Right kidney (tissue), 9 donors: ENCODE measurements around the gene TBCE.
A peak's percentile ranks its signal among the peaks of the same experiment; 100 is the strongest.

ENCODE experiments used
- DNase-seq: peaks from one replicate; pipeline ENCODE4 v3.0.0-alpha.2; 2016
- long read RNA-seq, 8 donors: transcript quantifications; one replicate each; lab custom pipeline, GENCODE V29; 2026

Gene TBCE, protein sequence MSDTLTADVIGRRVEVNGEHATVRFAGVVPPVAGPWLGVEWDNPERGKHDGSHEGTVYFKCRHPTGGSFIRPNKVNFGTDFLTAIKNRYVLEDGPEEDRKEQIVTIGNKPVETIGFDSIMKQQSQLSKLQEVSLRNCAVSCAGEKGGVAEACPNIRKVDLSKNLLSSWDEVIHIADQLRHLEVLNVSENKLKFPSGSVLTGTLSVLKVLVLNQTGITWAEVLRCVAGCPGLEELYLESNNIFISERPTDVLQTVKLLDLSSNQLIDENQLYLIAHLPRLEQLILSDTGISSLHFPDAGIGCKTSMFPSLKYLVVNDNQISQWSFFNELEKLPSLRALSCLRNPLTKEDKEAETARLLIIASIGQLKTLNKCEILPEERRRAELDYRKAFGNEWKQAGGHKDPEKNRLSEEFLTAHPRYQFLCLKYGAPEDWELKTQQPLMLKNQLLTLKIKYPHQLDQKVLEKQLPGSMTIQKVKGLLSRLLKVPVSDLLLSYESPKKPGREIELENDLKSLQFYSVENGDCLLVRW
- long read RNA-seq, donor 1, full-length matches to known transcripts = 13 of 19 reads
- long read RNA-seq, donor 1, partial matches to known transcripts = 6 of 19 reads
- long read RNA-seq, donor 1, other reads (novel, unspliced or antisense) = 0 of 19 reads
- long read RNA-seq, donor 2, full-length matches to known transcripts = 5 of 5 reads
- long read RNA-seq, donor 2, partial matches to known transcripts = 0 of 5 reads
- long read RNA-seq, donor 2, other reads (novel, unspliced or antisense) = 0 of 5 reads
- long read RNA-seq, donor 3, partial matches to known transcripts = 0 of 4 reads
- long read RNA-seq, donor 3, other reads (novel, unspliced or antisense) = 0 of 4 reads
- long read RNA-seq, donor 4, full-length matches to known transcripts = 8 of 8 reads
- long read RNA-seq, donor 4, partial matches to known transcripts = 0 of 8 reads
- long read RNA-seq, donor 4, other reads (novel, unspliced or antisense) = 0 of 8 reads
- long read RNA-seq, donor 5, full-length matches to known transcripts = 4 of 4 reads
- long read RNA-seq, donor 5, partial matches to known transcripts = 0 of 4 reads
- long read RNA-seq, donor 5, other reads (novel, unspliced or antisense) = 0 of 4 reads
- long read RNA-seq, donor 6, full-length matches to known transcripts = 4 of 4 reads
- long read RNA-seq, donor 6, partial matches to known transcripts = 0 of 4 reads
- long read RNA-seq, donor 6, other reads (novel, unspliced or antisense) = 0 of 4 reads
- long read RNA-seq, donor 7, partial matches to known transcripts = 0 of 4 reads
- long read RNA-seq, donor 7, other reads (novel, unspliced or antisense) = 0 of 4 reads
- long read RNA-seq, donor 8, full-length matches to known transcripts = 10 of 10 reads
- long read RNA-seq, donor 8, partial matches to known transcripts = 0 of 10 reads
- long read RNA-seq, donor 8, other reads (novel, unspliced or antisense) = 0 of 10 reads

GRCh38 chr1:235367000-235367908, at the start of gene TBCE:
Gene TBCE (plus strand): TSS chr1:235367427. CDS start chr1:235380050, 12,623 bp downstream.
- peak; percentile 93 for DNase-seq

- no peak for DNase-seq
Measured at GRCh38 chr1:235319255-235319654, 48.0 kb upstream of the TBCE start.

DNA sequence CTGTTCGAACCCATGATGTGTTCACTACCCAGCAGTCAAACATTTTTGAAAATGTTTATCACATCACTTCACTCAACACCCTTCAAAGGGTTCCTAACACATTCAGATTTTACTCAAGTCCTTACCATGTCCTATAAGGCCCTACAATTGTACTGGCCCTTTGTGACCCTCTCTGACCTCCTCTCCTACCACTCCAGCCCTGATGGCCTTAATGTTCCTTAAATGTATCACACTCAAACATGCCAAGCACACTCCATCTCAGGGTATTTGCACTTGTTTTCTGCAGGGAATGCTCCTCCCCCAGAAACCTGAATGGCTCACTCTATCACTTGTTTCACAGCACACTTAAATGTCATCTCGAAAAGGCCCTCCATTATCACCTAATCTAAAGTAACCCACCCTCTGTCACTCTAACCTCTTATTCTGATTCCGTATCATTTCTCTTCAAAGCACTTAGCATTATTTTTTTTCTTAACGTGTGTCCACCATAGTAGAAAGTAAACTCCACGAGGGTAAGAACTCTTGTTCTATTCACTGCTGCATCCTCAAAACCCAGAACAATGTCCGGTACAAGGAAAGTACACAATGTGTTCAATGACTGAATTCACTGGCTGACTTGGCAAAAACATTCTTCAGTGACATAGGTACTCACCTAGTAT, 46.6 kb upstream of the TBCE start:
- no peak for DNase-seq

- no peak for DNase-seq
Measured at GRCh38 chr1:235324296-235324695, 42.9 kb upstream of the TBCE start.

DNA sequence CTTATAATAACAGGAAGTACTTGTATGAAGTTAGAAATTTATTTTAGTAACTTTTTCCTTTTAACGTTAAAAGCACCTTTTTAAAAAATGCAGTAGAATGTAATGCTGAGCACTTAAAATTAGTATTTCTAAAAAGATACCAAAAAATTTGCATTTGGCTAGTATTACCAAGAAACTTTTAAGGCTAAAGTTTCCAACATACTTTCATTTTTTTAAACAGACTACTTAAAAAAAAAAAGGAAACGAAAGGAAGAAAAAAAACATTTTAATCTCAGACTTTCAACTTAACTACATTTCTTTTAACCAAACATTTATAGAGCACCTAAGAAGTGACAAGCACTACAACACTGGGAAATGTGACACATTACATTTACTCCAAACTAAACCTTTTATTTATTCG, 42.1 kb upstream of the TBCE start:
- DNase-seq = no peak

- DNase-seq = no peak
Measured at GRCh38 chr1:235325854-235326253, 41.4 kb upstream of the TBCE start.

DNA sequence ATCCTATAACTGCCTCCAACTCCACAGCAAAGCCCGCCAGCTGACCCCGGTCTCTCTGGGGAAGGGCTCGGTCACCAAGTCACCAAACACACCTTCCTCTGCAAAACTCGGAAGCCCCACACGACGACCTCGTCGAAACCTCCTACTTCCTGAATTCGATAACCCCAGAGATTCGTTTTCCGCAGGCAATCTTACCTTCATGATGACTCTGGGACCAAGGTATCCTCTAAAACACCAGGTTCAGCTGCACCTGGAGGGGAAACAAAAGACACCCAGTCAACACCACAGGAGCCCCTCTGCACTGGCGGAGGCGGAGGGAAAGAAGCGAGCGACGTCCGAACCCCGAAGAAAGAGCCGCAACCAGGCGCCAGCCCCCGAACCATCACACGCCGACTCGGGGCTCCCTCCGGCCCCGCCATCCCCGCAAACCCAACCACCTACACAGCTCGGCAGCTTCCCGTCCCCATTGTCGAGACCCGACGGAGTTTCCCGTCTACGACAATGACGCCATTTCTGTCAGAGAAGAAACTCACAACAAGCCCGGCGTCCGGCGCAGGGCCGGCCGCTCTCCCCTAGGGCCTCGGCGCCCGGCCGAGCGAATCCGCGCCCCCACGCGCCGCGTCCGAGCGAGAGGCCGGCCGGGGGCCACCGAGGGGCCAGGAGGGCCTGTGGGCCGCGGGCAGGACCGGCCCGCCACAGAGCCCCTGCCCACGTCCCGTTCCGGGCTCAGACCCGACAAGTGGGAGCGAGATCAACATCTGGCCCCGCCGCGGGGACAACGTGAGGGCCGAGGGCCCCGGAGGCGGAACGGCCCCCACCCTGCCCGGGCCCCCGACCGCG, 40.3 kb upstream of the TBCE start:
- peak; percentile 78 for DNase-seq

DNA sequence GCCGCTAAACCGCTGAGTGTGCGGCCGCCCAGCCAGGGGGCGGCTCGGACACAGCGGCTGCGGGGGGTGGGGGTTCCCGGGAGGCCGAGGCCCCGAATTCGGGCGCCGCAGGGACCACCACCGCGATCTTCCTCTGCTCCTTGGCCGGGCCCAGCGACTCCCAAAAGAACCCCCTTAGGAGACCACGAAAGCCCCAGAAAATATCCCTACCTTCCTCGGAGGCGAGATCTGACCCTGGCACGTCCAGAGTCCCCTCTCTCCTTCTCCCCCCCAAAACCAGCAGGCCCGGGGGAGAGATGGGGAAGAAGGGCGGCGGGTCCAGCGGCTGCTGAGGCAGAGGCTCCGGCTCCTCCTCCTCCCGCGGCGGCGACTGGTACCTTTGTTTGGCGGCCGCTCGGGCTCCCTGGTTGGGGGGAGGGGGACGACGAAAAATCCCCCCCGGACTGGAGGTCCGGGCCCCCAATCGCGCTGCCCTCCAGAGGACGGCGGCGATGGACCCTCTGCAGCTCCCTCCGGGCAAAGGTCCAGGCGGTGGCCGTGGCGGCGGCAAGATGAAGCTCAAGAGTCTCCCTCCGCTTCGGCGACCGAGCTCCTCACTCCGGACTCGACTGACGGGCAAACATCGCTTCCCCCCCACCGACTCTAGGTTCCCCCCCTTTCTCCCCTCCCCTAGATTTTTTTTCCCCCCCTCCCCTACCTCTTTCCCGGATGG, 39.5 kb upstream of the TBCE start, which contains the start of gene ARID4B:
Gene ARID4B, minus strand, starts transcription at position 621 of the 712 bp plus-strand sequence. CDS start 1,260 bp downstream, outside the sequence.
- DNase-seq = peak; percentile 96

- DNase-seq = peak; percentile 99
Measured at GRCh38 chr1:235328271-235329138, 38.7 kb upstream of the TBCE start, which contains the start of gene GGPS1. Gene GGPS1 (plus strand): TSS chr1:235328570. CDS start chr1:235335265, 6,695 bp downstream.

GRCh38 chr1:235329139-235329902, 37.9 kb upstream of the TBCE start:
- no peak for DNase-seq

- DNase-seq = no peak
Measured at GRCh38 chr1:235330918-235331285, 36.3 kb upstream of the TBCE start.

- no peak for DNase-seq
Measured at GRCh38 chr1:235331401-235331800, 35.8 kb upstream of the TBCE start.

DNA sequence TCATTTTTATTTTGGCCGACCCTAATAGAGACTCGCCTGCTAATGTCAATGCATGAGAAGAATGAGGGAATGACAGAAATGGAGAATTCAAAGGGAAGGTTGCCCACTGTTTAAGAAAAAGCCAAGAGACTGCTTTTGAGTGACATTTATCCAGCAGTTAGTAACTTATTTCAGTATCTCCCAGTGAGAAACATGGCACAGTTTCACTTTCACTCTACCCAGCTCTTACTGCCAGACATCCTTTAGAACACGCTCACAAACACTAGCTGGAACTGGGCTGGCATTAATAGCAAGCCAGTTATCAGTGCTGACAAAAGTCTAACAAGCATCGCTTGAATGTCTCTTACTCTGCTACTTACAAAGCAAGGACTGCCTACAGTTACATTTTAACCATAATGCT, 30.3 kb upstream of the TBCE start:
- no peak for DNase-seq

GRCh38 chr1:235339746-235340145, 27.5 kb upstream of the TBCE start:
- no peak for DNase-seq

GRCh38 chr1:235341334-235341733, 25.9 kb upstream of the TBCE start:
- no peak for DNase-seq

GRCh38 chr1:235342039-235342438, 25.2 kb upstream of the TBCE start:
- no peak for DNase-seq

- no peak for DNase-seq
Measured at GRCh38 chr1:235342471-235342870, 24.8 kb upstream of the TBCE start.
